Effector memory CD4-positive, alpha-beta T cell (primary cell): ENCODE measurements around the gene ARHGEF4.

Experiments
- DNase-seq, 3 donors: peaks; one replicate each; pipeline ENCODE4 v3.0.0-alpha.2; 2020
- H3K27ac ChIP-seq: 2 replicates; pipeline ENCODE4 v1.7.0; 2013; ENCODE audit warnings: mild to moderate bottlenecking, low read length, moderate library complexity; ENCODE audit not compliant: insufficient read depth, poor library complexity, severe bottlenecking
- H3K27me3 ChIP-seq: replicated peaks from 2 replicates; pipeline ENCODE4 v1.7.0; 2013; ENCODE audit warnings: mild to moderate bottlenecking, low read length; ENCODE audit not compliant: insufficient read depth, control insufficient read depth, poor library complexity, severe bottlenecking
- H3K36me3 ChIP-seq: 2 replicates; pipeline ENCODE4 v1.7.0; 2013; ENCODE audit warnings: mild to moderate bottlenecking, low read length, moderate library complexity; ENCODE audit not compliant: control insufficient read depth, insufficient read depth
- H3K4me1 ChIP-seq: 2 replicates; pipeline ENCODE4 v1.7.0; 2013; ENCODE audit warnings: low read length, mild to moderate bottlenecking; ENCODE audit not compliant: control insufficient read depth, insufficient read depth, poor library complexity, severe bottlenecking
- H3K4me3 ChIP-seq: 2 replicates; pipeline ENCODE4 v1.7.0; 2013; ENCODE audit warnings: low read length, low read depth, mild to moderate bottlenecking; ENCODE audit not compliant: insufficient read depth, poor library complexity, severe bottlenecking
- H3K9me3 ChIP-seq: 2 replicates; pipeline ENCODE4 v1.7.0; 2013; ENCODE audit warnings: mild to moderate bottlenecking, low read length, moderate library complexity; ENCODE audit not compliant: control insufficient read depth

ARHGEF4 gene

DNA sequence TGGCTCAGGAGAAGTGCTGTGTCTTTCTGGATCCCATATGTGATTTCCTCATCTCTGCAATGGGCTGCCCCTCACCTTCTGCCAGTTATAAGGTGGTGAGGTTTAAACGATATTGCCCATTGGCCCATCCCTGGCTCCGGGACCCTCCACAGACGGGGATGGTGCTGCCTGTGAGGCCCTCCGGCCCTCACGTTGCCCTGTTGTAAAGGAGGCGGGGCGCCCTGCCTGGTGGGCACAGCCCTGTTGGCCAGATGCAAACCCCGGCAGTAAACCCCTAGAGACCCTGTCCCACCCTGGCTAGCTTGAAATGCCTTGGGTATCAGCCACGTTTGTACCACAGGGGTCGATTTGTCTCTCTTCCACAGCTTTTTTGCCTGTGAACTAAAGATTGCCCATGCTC lies 7.4 kb downstream of the ARHGEF4 start:
- Histone ChIP-seq H3K27ac (no peak overlapping the region), H3K4me1 (no peaks in the 10 kb centered on the region), H3K36me3 (no peaks in the 10 kb centered on the region), H3K27me3 (no peaks in the 10 kb centered on the region), H3K4me3 (no peak overlapping the region), H3K9me3 (no peaks in the 10 kb centered on the region)
- no peak for DNase-seq

- Histone ChIP-seq H3K36me3 (no peaks in the 10 kb centered on the region), H3K4me1 (no peaks in the 10 kb centered on the region), H3K9me3 (no peaks in the 10 kb centered on the region), H3K27me3 (no peaks in the 10 kb centered on the region), H3K27ac (no peak overlapping the region), H3K4me3 (no peak overlapping the region)
- no peak for DNase-seq
Measured at GRCh38 chr2:130845505-130846085, 8.9 kb downstream of the ARHGEF4 start.

GRCh38 chr2:130846233-130846632 lies 9.5 kb downstream of the ARHGEF4 start:
- no peak for DNase-seq
- Histone ChIP-seq H3K27me3 (no peaks in the 10 kb centered on the region), H3K27ac (no peak overlapping the region), H3K4me3 (no peak overlapping the region), H3K9me3 (no peaks in the 10 kb centered on the region), H3K36me3 (no peaks in the 10 kb centered on the region), H3K4me1 (no peaks in the 10 kb centered on the region)

DNA sequence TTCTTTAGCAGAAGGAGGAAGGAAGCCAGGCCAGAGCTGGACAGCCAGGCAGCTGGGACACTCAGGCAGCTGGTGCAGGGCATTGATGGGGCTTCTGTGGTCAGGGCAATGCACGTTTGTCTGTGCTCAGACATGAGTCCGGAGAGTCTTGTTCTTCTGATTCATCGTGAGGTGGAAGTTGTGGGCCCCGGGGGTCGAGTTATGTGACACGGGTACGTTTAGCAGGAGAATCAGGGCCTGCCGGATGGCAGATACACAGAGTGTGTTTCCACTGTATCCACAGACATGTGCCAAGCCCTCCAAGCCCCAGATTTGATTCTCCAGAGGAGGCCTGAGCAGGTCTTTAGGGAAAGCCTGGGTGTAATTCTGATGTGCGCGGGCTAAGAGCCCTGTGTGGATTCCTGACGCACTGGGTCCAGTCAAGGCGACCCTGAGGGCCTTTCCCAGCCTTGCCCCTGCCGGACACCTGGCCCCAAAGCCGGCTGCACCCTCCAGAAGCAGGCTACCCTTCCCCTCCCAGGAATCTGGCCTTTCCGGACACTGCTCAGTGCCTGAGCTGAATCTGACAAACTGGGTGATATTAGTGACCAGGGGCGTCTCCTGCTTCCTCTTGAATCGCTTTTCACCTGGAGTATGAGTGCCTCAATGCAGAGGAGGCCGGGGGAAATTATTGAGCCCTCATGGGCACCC lies 10.1 kb downstream of the ARHGEF4 start:
- no peaks in the 10 kb centered on the region for H3K36me3 ChIP-seq
- DNase-seq, result no peak
- no peaks in the 10 kb centered on the region for H3K9me3 ChIP-seq
- no peaks in the 10 kb centered on the region for H3K4me1 ChIP-seq
- H3K4me3 ChIP-seq, result no peak overlapping the region
- H3K27me3 ChIP-seq, result no peaks in the 10 kb centered on the region
- H3K27ac ChIP-seq, result no peak overlapping the region

DNA sequence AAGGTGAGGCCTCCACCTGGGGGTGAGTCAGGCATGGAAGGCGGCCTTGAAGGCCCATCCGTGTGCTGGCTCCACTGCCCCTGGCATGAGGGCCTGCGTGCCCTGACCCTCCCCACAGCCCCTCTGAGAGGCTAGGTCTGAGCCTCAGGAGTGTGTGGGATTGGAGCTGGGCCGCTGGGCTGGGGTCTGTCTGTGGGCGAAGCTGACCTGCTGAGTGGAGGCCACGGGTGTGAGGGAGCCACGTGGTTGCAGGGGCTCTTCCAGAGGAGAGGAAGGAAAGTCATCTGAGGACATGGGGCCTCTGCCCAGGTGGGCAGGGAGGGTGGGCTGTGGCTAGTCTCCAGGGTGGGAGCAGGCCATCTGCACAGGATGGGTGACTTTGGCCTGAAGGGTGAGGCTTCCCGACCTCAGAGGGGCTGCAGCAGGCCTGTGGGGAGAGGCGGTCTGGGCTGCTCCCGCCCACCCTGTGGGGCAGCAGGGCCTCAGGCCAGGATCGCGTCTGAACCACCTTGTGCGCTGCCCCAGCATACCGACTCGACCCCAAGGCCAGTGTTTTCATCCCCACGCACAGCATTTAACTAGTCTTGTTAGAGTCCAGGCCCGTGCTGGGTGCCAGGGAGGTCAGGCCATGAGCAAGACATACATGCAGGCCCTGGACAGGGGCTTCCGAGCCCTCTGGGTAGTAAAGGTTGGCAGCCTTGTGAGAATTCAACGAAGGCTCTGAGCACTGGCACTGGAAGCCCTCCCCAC lies 11.2 kb downstream of the ARHGEF4 start:
- DNase-seq, result no peak
- H3K9me3 ChIP-seq, result no peaks in the 10 kb centered on the region
- no peak overlapping the region for H3K27ac ChIP-seq
- H3K27me3 ChIP-seq, result no peaks in the 10 kb centered on the region
- no peak overlapping the region for H3K4me3 ChIP-seq
- H3K36me3 ChIP-seq, result no peaks in the 10 kb centered on the region
- H3K4me1 ChIP-seq, result no peaks in the 10 kb centered on the region

DNA sequence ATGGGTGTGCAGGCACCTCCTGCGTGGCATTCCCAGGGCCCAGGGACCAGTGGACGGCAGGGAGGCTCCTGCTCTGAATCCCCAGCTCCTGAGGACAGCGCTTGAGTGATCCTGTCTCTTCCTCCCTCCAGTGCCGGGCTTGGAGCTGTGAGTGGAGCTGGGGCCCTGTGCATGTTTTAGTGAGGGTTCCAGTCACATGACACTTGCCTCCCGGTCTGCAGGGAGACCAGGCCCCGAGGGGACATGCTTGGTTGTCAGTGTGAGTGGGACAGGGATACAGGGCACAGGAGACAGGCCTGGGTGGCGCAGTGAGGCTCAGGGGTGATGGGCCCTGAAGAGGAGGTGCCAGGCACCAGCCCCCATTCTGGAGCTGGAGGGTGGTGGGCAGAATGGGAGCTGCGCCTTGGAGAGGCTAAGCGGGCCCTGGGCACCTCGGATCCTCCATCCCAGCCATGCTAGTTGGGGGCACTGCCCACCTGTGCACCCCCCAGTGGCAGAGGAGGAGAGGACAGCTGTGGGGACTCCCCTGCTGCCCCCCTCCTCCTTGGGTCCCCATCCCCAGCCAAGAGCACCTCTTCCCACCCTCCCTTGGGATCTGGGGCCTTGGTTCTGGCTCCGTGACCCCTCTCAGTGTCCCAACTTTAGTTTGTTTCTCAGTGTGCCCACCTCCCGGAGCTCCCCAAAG lies 12.0 kb downstream of the ARHGEF4 start:
- no peak for DNase-seq
- H3K9me3 ChIP-seq, result no peaks in the 10 kb centered on the region
- no peak overlapping the region for H3K27ac ChIP-seq
- H3K4me1 ChIP-seq, result no peaks in the 10 kb centered on the region
- no peaks in the 10 kb centered on the region for H3K36me3 ChIP-seq
- H3K27me3 ChIP-seq, result no peaks in the 10 kb centered on the region
- H3K4me3 ChIP-seq, result no peak overlapping the region

- Histone ChIP-seq H3K27ac (no peak overlapping the region), H3K4me3 (no peak overlapping the region), H3K9me3 (no peaks in the 10 kb centered on the region), H3K36me3 (no peaks in the 10 kb centered on the region), H3K27me3 (no peaks in the 10 kb centered on the region), H3K4me1 (no peaks in the 10 kb centered on the region)
- DNase-seq, result no peak
Measured at GRCh38 chr2:130849896-130850787, 13.4 kb downstream of the ARHGEF4 start.

GRCh38 chr2:130850788-130851623 lies 14.3 kb downstream of the ARHGEF4 start:
- no peaks in the 10 kb centered on the region for H3K27me3 ChIP-seq
- H3K4me3 ChIP-seq, result no peak overlapping the region
- H3K27ac ChIP-seq, result no peak overlapping the region
- no peak for DNase-seq
- H3K9me3 ChIP-seq, result no peaks in the 10 kb centered on the region
- H3K4me1 ChIP-seq, result no peaks in the 10 kb centered on the region
- H3K36me3 ChIP-seq, result no peaks in the 10 kb centered on the region
